Measurements from ENCODE around the gene ABLIM2. TPM values are rescaled to one million over a fixed set of nuclear protein-coding genes. Genes with fewer than 3 reads are reported as not detected.

The ABLIM2 gene
- total and polyA plus RNA-seq, 2 donors (not counting 1 experiment from before 2014, with no cell fraction given): 3.3 to 79.0 TPM

- Histone ChIP-seq H3K4me3 (ENCODE audit: control extremely low read depth in 1 of 5, extremely low read depth in 1 of 5, insufficient read depth in 1 of 5, low read depth in 2 of 5, low read length in 4 of 5) (no peak overlapping the region), H3K79me2 (ENCODE audit: control insufficient read depth, insufficient read depth, low read length) (no peaks in the 10 kb centered on the region), H3K9ac (ENCODE audit: low read length) (no peak overlapping the region), H2AFZ (ENCODE audit: insufficient read depth, low read depth, low read length, poor library complexity, severe bottlenecking) (no peak overlapping the region), H4K20me1 (ENCODE audit: control insufficient read depth, insufficient read depth, low read length, poor library complexity, severe bottlenecking) (no peaks in the 10 kb centered on the region), H3K36me3 (replicated peaks in 1 of 2; ENCODE audit: control extremely low read depth in 1 of 2, control insufficient read depth in 1 of 2, extremely low read depth in 1 of 2, insufficient read depth in 2 of 2, low read length in 1 of 2) (no peaks in the 10 kb centered on the region), H3K4me1 (ENCODE audit: control insufficient read depth in 2 of 2, insufficient read depth in 2 of 2, low read length in 2 of 2) (no peaks in the 10 kb centered on the region), H3K27me3 (replicated peaks in 1 of 4; ENCODE audit: control extremely low read depth in 1 of 4, control insufficient read depth in 3 of 4, insufficient read depth in 4 of 4, low read length in 3 of 4) (no peaks in the 10 kb centered on the region), H3K4me2 (replicated peaks; ENCODE audit: low read depth, low read length, poor library complexity, severe bottlenecking) (no peak overlapping the region), H3K9me3 (ENCODE audit: control extremely low read depth in 1 of 3, control insufficient read depth in 2 of 3, insufficient read depth in 1 of 3, low read length in 2 of 3) (peaks cover 0 to 37% (median 19%) of the 10 kb centered on the region in 3 donors), H3K27ac (ENCODE audit: low read length in 2 of 2) (no peak overlapping the region)
- H3K4me1 Mint-ChIP-seq: no peaks in the 10 kb centered on the region
- TF ChIP-seq EZH2 (IDR thresholded peaks at IDR 0.05; ENCODE audit: borderline replicate concordance, insufficient read depth, low read depth, low read length, poor library complexity, severe bottlenecking) (no peak), CTCF (IDR thresholded peaks at IDR 0.05) (no peak)
- ChIA-PET POLR2A (no interaction called here), CTCF (no interaction called here)
- H3K27ac Mint-ChIP-seq: no peak overlapping the region
- 65% methylated on average over 7 of the region's 7 CpGs for WGBS (ENCODE audit: insufficient coverage)
- H3K4me3 Mint-ChIP-seq: no peak overlapping the region
- intact Hi-C loops (cut with micrococcal nuclease): no loop called here
- H3K27me3 Mint-ChIP-seq: peaks cover 4% of the 10 kb centered on the region
- H3K9me3 Mint-ChIP-seq (ENCODE audit: insufficient read depth): peaks cover 17% of the 10 kb centered on the region
- ATAC-seq (ENCODE audit: low read depth) (no peak), DNase-seq (no peak)
These were observed 97.5 kb downstream of the ABLIM2 start for GRCh38 chr4:8061145-8061544.

GRCh38 chr4:8060632-8061031 is 98.0 kb downstream of the ABLIM2 start:
- intact Hi-C loops (cut with micrococcal nuclease): no loop called here
- 90% methylated on average over 18 of the region's 18 CpGs for WGBS (ENCODE audit: insufficient coverage)
- Mint-ChIP-seq H3K4me1 (no peaks in the 10 kb centered on the region), H3K27ac (no peak overlapping the region), H3K27me3 (peaks cover 4% of the 10 kb centered on the region), H3K9me3 (ENCODE audit: insufficient read depth) (peaks cover 17% of the 10 kb centered on the region), H3K4me3 (no peak overlapping the region)
- Histone ChIP-seq H3K79me2 (ENCODE audit: control insufficient read depth, insufficient read depth, low read length) (no peaks in the 10 kb centered on the region), H3K36me3 (replicated peaks in 1 of 2; ENCODE audit: control extremely low read depth in 1 of 2, control insufficient read depth in 1 of 2, extremely low read depth in 1 of 2, insufficient read depth in 2 of 2, low read length in 1 of 2) (no peaks in the 10 kb centered on the region), H3K4me1 (ENCODE audit: control insufficient read depth in 2 of 2, insufficient read depth in 2 of 2, low read length in 2 of 2) (no peaks in the 10 kb centered on the region), H3K4me3 (ENCODE audit: control extremely low read depth in 1 of 5, extremely low read depth in 1 of 5, insufficient read depth in 1 of 5, low read depth in 2 of 5, low read length in 4 of 5) (no peak overlapping the region), H3K9me3 (ENCODE audit: control extremely low read depth in 1 of 3, control insufficient read depth in 2 of 3, insufficient read depth in 1 of 3, low read length in 2 of 3) (peaks cover 0 to 38% (median 19%) of the 10 kb centered on the region in 3 donors), H3K27ac (ENCODE audit: low read length in 2 of 2) (no peak overlapping the region), H4K20me1 (ENCODE audit: control insufficient read depth, insufficient read depth, low read length, poor library complexity, severe bottlenecking) (no peaks in the 10 kb centered on the region), H3K27me3 (replicated peaks in 1 of 4; ENCODE audit: control extremely low read depth in 1 of 4, control insufficient read depth in 3 of 4, insufficient read depth in 4 of 4, low read length in 3 of 4) (no peaks in the 10 kb centered on the region), H3K9ac (ENCODE audit: low read length) (no peak overlapping the region), H2AFZ (ENCODE audit: insufficient read depth, low read depth, low read length, poor library complexity, severe bottlenecking) (no peak overlapping the region), H3K4me2 (replicated peaks; ENCODE audit: low read depth, low read length, poor library complexity, severe bottlenecking) (no peak overlapping the region)
- no peak for TF ChIP-seq EZH2 (IDR thresholded peaks at IDR 0.05; ENCODE audit: borderline replicate concordance, insufficient read depth, low read depth, low read length, poor library complexity, severe bottlenecking)
- no peak for TF ChIP-seq CTCF (IDR thresholded peaks at IDR 0.05)
- ChIA-PET POLR2A (no interaction called here), CTCF (no interaction called here)
- ATAC-seq (ENCODE audit: low read depth): no peak
- no peak for DNase-seq
